Superior temporal gyrus (tissue), 1 donor: ENCODE data around the gene ABHD10.

Experiments
- DNase-seq: peaks from one replicate; pipeline ENCODE4 v3.0.0-alpha.2; 2016; ENCODE audit errors: extremely low spot score

Gene ABHD10

DNA sequence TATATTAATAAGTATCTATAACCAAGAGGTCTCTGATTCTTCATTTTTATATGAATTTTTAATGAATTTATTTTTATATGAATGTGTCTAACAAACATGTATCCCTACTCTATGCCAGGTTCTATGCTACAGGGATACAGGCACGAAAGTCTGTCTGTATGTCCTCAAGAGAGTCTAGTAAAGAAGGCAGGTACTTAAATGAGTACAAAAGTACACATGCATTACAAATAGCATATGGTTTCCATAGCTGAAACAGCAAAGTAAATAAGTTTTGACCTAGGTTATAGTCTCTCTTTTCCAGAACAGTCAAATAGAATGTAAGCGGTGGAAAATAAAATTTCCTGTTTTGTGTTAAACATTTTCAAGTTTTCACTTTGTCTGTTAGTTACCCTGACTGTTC is 13.3 kb upstream of the ABHD10 start:
- no peak for DNase-seq

DNA sequence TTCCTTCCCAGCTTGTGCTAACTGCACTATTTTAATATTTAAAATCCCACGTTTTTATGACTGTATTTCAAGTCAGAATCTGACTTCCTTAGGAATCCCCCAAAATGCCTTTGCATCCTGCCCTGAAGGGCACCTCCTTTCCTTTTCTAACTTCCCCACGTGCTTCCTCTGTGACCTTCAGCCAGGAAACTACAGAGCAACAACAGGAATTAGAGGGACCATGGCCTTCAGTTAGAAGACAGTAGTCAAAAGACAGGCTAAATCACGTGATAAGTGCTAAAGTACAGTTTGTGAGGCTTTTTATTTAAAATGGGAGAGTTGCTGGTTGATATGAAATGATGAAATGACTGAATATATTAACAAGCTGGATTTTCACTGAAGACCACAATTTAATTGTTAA is 11.8 kb upstream of the ABHD10 start:
- DNase-seq, result no peak

DNA sequence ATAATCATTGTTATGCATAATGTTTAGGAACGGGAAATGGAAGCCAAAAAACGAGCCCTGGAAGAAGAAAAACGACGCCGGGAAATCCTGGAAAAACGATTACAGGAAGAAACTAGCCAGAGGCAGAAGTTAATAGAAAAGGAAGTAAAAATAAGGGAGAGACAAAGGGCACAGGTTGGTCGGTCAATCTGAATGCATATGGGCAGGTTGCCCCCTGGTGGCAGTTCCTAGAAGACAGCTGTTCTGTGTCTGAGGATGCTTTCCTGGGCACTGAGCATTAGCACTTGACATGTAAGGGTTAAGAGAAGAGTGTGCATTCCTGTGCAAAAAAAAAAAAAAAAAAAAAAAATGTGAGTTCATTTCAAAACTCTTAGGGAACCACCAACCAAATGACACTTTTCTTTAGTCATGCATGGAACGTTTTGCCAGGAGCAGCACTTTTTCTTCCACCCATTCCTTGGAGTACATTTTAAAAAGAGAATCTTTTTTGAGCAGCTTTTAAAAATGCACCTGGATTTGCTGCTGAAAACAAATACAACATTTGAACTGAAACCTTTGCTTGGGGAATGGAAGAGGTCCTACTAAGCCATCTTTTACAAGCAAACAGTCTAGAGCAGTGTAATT is 11.1 kb upstream of the ABHD10 start:
- DNase-seq, result peak; percentile 95

DNA sequence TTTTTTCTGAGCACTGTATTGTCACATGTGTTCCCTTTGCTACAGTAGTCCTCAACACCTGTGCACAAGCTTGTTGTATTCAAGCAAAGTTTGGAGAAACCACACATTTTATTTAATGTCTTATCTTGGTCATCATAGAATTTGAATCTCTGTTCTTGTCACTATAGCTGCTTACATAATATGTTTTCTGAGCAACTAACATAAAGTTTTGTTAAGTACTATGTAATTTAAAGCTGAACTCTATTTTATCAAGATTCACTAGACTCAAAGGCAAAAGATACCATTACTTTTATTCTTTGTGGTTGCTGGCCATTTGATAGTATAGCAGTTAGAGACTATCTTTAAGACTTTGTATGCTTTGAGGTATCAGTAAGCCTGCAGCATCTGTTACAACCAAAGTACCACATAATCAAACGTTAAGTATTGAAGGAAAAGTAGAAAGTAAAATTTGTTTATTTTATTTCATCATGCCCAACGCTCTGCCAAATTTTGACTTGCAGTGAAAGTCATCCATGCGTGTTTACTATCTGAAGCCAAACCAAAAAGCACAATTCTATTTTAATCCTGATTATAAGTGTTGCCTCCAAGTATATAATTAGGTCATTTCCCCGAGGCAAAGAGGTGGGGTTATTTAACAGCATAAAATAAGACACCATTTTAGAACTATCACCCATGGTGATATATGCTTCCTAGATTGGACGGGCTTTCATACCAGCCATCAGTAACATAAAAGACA is 10.3 kb upstream of the ABHD10 start:
- no peak for DNase-seq

DNA sequence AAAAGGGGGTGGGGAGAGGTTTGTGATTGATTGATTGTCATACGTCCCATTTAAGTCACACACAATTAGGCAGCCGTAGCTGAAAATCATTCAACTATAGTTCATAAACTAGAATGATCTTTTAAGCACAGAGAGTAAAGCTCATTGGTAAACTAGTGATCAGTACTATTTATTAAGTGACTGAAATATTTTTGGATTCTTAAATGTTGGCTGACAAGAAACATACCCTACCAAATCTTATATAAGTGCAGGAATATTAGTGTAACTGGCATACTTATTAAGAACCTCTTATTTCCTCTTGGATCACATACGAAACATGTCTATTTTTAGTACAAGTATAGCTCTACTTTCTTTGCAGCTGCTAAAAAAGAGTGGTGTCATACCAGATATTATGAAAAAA is 8.4 kb upstream of the ABHD10 start:
- no peak for DNase-seq

DNA sequence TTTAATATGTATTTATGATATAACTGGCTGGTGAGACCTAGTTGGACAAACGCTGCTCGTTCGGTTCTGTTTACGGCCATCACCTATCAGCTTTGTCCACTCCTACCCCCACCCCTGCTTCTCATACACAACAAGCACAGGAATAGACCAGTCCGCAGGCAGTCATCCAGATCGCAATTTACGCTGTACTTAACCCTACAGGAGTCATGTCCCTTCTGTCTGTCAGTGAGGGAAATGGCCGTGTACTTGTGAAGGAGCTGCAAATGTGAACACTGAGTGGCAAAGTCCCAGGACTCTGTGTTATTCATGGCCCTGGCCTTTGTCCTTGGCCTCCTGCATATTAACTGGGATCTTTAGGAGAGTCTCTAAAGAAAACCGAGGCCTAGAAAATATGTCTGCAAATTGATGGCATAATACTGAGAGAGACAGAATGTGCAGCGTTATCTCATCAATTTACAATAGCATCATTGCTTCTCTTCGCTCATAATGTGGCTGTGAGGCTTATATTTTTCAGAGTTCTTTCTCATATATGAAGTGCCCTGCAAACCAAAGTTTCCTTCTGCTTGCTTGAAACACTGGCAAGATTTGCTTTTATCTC is 7.2 kb upstream of the ABHD10 start:
- DNase-seq, result no peak

DNA sequence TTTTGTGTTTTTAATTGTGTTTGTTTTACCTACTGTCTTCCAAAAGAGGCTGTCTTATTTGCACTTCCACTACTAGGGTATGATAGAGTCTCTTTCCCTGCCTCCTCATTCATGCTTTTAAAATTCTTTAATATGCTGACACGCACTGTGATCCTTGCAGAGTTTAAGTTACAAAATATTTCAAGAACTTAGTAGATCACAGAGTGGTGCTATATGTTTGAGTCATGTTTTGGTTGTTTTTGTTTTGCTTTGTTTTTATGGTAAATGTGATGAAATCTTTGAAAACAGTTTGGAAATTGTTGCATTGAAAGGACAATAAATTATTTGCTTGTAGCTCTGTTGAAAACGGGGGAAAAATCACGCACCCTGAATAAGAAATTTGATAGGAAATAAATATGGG is 5.9 kb upstream of the ABHD10 start:
- no peak for DNase-seq

DNA sequence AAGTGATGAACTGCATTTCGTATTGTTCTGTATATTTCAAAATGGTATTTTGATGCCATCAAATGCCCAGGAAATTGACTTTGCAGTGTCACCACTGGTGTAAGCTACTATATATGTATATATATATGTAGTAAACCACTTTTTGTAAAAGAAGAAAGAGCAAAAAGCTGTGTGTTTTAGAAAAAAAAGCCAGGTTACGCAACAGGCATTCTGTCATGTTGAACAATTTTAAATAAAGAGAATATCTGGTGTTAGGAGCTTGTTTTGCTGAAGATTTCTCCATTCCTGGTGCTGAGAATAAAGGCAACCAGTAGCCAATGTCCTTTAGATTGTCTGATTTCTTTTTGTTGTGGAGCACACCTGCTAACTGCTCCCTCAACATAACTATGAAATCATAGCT is 3.7 kb upstream of the ABHD10 start:
- DNase-seq, result no peak

DNA sequence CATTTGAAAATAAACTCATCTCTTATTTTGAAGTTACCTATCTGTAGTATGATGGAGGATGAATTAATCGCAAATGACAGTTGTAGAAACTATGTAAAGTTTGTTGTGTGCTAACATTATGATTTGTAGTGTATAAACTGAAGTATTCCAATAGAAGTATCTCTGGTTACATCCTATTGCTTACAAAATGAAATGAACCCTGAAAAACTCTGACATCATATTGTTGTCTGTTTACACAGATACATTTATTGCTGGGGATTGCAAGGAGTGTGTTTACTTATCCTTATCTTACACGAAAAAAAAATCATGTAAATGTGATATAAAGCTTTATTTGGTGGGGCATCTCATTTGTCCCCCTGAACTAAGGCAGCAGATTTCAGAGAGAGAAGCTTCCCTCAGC is 2.6 kb upstream of the ABHD10 start:
- DNase-seq, result no peak

DNA sequence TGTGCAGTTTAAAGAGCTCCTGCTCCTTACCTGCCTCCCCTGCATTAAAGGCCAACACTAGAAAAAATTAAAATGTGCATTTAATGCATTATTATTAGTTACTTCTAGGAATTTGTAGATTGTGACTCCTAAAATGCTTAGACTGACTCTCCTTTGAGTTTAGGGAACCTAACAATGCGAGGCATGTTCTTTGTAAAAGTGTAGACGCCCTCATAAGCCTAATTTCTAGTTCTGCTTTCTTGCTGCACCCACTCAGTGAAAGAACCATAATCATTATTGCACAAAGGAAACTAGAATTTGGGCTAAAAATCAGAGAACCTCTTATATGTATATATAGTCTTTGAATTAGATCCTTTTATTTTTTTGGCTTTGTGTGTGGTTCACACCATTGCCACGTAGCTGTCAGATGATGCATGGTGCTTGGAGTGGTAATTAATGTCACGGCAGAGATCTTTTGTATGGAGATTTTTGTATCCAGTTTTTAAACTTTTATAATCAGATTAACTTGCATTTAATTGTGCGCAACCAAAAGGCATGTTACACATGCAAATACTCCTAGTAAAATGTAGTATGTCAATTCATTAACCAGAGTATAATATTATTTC is 710 bp downstream of the ABHD10 start:
- peak; percentile 69 for DNase-seq

DNA sequence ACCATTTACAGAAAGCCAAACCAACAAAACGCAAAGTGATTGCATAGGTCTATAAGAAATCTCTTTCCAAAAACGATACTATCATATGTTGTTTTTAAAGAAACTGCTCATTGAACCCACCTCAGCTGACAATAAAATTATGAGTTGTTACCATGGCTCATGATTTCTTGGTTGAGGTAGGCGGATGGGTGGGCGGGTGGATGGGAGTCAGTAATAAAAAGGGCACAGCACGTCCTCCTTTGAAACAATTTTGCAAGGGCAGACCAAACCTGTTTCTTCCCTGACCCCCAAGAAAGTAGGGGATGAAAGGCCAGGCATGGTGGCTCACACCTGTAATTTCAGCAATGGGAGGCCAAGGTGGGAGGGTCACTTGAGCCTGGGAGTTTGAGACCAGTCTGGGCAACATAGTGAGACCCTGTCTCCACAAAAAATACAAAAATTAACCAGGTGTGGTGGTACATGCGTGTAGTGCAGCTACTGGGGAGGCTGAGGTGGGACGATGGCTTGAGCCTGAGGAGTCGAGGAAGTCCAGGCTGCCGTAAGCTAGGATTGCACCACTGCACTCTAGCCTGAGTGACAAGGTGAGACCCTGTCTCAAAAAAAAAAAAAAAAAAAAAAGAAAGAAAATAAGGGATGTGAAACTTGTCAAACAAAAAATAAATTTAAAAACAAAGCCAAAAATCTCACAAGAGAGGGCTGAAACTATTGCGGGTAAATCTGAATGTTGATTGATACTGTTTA is 2.1 kb downstream of the ABHD10 start:
- DNase-seq, result no peak

DNA sequence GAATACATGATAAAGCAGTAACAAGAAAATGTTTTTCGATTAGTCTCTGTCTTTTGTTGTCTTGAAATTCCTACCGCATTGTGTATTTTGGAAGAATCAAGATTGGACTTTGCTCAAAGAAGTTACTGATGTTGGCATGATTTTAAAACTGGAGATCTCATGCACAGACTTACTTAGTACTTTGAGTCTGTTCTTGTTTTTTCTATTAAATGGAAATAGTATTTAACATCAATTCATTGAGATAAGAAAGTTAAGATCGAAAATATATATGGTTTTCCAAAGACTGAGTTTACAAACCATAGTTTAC is 2.6 kb downstream of the ABHD10 start:
- DNase-seq, result no peak

DNA sequence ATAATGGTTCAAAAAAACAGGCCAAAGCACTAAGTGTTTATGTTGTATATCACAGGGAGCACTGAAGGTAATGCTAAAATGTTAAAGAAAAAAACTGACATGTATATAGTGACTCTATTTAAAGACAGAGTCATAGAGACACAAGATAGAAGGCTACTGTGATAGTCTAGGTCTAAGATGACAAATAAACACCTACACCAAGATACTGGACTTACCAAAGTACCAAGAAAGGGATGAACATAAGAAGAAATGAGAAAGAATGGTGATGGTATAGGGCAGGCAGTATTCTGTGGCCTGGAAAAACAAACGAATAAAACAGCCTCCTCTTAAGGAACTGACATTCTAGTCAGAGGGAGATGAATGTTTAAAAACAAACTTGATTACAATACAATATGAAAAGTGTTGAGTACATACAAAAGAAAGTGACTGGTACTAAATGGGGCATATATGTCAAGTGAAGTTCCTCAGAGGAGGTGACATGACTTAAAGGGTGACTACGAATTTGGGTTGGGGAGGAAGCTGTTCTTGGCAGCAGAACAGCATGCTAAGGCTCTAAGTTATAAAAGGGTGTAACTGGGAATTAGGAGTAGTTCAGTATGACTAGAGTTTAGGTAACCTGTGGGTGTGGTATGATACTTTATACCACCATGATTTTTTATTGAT is 5.9 kb downstream of the ABHD10 start:
- no peak for DNase-seq

DNA sequence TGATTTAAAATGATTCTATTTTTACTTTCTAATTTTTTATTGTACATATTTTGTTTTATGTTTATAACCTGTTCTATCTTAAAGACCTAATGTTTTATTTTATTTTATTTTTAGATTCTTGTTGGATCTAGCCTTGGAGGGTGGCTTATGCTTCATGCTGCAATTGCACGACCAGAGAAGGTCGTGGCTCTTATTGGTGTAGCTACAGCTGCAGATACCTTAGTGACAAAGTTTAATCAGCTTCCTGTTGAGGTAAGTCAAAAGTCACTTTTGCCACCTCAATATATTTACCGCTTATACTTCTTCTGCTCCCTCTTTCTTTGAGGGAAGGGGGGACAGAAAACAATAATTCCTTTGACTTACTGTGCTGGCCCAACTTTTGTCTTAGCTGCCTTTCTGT is 8.0 kb downstream of the ABHD10 start:
- no peak for DNase-seq

DNA sequence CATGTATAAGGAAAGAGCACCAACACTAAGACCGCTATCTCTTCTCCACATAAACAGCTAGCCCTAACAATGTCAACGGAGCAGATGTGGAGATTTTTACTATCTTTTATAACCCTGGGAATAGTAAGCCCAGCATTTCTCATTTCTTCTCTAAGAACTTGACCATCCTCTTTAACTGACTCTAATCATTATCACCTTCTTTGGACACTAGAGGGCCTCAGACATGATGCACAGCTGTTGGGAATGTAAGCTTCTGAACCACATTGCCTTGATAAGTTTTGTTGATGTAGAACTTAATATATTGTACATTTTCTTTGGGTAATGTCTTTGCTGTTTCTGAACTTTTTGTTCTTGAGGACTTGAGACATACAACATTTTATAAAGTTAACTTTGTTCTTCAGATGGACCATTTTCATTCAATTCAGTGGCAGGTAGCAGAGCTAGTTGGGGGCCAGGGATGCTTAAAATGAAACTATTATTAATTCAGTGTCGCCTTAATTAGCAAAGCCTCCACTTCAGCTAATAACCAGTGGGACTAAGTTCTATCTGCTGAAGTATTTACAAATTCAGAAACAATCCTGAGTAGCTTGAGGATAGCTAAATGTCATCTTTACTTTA is 10.3 kb downstream of the ABHD10 start:
- DNase-seq, result peak; percentile 89

DNA sequence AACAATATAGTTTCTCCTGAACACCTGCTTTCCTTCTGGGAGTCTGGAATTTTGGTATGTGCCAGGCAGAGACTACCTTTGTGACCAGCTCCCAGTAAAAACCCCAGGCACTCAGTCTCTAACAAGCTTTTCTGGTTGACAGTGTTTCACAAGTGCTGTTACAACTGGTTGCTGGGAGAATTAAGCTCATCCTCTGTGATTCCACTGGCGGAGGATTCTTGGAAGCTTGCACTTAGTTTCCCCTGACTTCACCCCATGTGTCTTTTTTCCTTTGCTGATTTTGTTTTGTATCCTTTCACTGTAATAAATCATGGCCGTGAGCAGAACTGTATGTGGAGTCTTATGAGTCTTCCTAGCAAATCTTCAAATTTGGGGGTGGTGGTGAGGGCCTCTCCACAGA is 14.2 kb downstream of the ABHD10 start:
- DNase-seq, result no peak

DNA sequence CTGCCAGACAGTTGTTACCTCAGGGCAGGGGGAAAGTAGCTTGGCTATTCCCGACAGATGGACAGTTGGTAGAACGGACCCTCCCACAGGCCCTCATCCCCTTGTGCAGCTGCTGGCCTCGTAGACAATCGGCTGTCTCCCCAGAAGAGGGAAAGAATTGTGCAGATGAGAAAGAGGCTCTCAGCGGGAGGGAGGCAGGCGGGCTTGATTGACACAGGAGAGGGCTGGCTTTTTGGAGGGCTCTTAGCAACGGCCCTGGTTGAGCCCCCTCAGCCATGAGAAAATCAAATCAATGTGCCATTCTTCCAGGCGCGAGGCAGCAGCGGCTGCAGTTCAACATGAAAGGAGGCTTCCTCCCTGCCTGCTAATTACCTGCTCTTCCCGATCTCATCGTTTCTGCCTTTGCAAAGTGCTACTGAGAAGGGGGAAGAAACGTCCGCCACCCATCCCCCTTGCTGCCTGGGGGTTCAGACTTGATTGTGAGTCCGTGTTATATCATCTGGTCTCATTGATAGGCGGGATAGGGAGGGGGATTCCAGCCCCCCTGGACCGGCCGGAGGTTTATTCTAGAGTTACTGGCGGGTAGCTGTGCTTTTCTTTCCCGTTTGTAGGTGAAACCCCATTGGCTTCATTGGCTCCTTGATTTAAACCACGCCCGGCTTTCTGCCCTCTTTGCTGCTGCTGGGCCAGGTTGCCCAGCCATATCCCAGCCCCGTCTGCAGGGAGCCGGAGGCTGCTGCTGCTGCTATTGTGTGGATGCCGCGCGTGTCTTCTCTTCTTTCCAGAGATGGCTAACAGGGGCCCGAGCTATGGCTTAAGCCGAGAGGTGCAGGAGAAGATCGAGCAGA is 20.0 kb downstream of the ABHD10 start, which contains the start of gene TAGLN3:
Gene TAGLN3, plus strand, starts transcription at position 287 of the 848 bp plus-strand sequence. Its CDS starts 501 bp downstream, at position 788.
- peak; percentile 65 for DNase-seq

DNA sequence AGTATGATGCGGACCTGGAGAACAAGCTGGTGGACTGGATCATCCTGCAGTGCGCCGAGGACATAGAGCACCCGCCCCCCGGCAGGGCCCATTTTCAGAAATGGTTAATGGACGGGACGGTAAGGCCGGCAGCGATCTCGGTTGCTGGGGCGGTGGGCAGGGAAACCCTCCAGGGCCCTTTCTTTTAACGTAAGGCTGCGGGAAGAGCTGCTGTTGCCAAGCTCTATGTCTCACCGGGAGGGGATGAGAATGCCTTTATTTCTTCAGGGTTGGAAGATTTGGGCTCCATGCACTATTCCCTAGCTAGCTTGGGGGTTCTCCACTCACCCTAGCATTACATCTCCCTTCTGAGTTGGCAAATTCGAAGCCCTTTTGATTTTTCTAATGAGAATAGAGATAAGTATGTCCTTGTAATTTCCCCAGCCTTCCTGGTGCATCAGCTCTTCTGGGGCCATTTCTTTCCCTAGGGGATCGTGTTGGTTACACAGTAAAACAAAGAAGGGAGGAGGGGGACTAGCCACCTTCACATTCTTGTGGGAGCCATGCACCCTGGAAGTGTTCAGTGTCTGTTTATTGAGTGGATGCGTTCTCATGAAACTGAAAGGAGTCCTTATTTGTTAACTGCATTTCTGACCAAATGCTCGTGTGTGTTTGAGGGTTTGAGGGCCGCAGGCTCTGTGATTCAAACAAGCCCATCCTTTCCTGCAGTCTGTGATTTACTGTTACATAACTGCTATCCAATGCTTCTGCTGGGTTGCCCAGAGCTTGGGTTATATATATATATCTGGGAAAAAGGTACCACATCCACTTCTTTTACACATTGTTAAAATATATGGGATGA is 20.9 kb downstream of the ABHD10 start:
- peak; percentile 68 for DNase-seq

DNA sequence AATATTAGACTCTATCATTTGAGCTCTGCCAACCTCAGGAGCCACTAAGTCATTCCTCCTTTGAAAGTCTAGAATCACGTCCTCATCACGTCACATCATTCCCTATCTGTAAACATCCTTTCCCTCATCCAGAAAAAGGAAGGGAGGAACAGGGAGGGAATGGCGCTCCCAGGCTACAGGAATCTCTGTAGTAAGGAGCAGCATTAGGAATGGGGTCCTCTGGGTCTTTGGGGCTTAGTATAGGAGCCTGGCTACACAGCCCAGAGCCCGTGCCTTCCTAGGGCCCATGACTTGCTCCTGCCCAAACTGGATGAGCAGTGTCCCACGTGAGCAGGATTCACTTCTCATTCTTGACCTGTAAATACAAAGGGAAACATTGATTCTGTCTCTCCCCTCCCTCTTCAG is 21.5 kb downstream of the ABHD10 start:
- DNase-seq, result no peak
